SKM-1 treated with dmso at 0.1 percent for 144 hours (cell line): ENCODE results near the gene KMT5B.
A peak's percentile ranks its signal among the peaks of the same experiment; 100 is the strongest.

Experiments used
- DNase-seq: peaks from one replicate; lab custom pipeline; 2025; ENCODE audit not compliant: unreplicated experiment; lab: John Stamatoyannopoulos, UW

The KMT5B gene

GRCh38 chr11:68146704-68147474 lies 66.2 kb downstream of the KMT5B start:
- DNase-seq = peak; percentile 15

- DNase-seq = no peak
These were observed 67.0 kb downstream of the KMT5B start for GRCh38 chr11:68146010-68146540.

GRCh38 chr11:68145120-68145866 lies 67.8 kb downstream of the KMT5B start:
- DNase-seq = no peak

GRCh38 chr11:68143310-68143689 lies 69.8 kb downstream of the KMT5B start:
- DNase-seq = no peak

- DNase-seq = no peak
These were observed 70.4 kb downstream of the KMT5B start for GRCh38 chr11:68142441-68143309.

- peak; percentile 80 for DNase-seq
These were observed 71.1 kb downstream of the KMT5B start for GRCh38 chr11:68142028-68142412.

GRCh38 chr11:68141246-68142027 lies 71.7 kb downstream of the KMT5B start:
- DNase-seq = no peak

- DNase-seq = no peak
These were observed 72.4 kb downstream of the KMT5B start for GRCh38 chr11:68140496-68141245.

GRCh38 chr11:68138237-68138636 lies 74.9 kb downstream of the KMT5B start:
- DNase-seq = no peak

- DNase-seq = no peak
These were observed 75.3 kb downstream of the KMT5B start for GRCh38 chr11:68137833-68138232.

- no peak for DNase-seq
These were observed 76.2 kb downstream of the KMT5B start for GRCh38 chr11:68136866-68137265.

- no peak for DNase-seq
These were observed 77.9 kb downstream of the KMT5B start for GRCh38 chr11:68135161-68135560.

GRCh38 chr11:68133761-68134160 lies 79.3 kb downstream of the KMT5B start:
- DNase-seq = no peak

- DNase-seq = no peak
These were observed 83.0 kb downstream of the KMT5B start for GRCh38 chr11:68130121-68130520.

GRCh38 chr11:68128682-68129327 lies 84.3 kb downstream of the KMT5B start:
- no peak for DNase-seq

- DNase-seq = no peak
These were observed 85.1 kb downstream of the KMT5B start for GRCh38 chr11:68127714-68128681.

GRCh38 chr11:68125164-68125563 lies 87.9 kb downstream of the KMT5B start:
- no peak for DNase-seq

GRCh38 chr11:68122936-68123539 lies 90.1 kb downstream of the KMT5B start:
- DNase-seq = no peak
